Astrocyte (in vitro differentiated cells and primary cell): Measurements from ENCODE around the gene MATCAP1.

Source experiments
- EZH2 ChIP-seq: IDR thresholded peaks from 2 replicates; pipeline ENCODE4 v1.6.1; 2012; ENCODE audit warnings: mild to moderate bottlenecking, low read length, inconsistent platforms; ENCODE audit not compliant: insufficient read depth
- TF ChIP-seq, protein P1 (sequence below): IDR thresholded peaks from 2 replicates; pipeline ENCODE4 v1.5.1; 2011; ENCODE audit warnings: low read depth, mild to moderate bottlenecking, inconsistent platforms, low read length, moderate library complexity; ENCODE audit not compliant: insufficient read depth

DNA sequence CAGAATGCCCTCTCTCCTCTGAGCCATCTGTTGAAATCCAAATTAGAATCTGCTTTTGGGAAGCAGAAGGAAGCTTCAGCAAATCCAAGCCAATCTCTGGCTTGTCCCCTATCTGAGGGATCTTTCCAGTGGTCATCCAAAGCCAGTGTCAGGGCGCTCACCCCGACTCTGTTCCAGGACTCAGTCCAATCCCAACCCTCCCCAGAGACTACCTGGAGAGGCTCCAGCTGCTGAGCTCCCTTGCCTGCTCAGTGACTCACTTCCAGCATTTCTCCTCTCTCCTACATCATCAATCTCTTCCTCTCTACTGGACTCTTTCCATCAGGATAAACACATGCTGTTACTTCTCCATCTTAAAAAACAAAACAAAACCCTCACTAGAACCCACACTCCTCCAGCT, 2.4 kb downstream of the MATCAP1 start:
- TF ChIP-seq EZH2: no peak
- TF ChIP-seq, protein P1, sequence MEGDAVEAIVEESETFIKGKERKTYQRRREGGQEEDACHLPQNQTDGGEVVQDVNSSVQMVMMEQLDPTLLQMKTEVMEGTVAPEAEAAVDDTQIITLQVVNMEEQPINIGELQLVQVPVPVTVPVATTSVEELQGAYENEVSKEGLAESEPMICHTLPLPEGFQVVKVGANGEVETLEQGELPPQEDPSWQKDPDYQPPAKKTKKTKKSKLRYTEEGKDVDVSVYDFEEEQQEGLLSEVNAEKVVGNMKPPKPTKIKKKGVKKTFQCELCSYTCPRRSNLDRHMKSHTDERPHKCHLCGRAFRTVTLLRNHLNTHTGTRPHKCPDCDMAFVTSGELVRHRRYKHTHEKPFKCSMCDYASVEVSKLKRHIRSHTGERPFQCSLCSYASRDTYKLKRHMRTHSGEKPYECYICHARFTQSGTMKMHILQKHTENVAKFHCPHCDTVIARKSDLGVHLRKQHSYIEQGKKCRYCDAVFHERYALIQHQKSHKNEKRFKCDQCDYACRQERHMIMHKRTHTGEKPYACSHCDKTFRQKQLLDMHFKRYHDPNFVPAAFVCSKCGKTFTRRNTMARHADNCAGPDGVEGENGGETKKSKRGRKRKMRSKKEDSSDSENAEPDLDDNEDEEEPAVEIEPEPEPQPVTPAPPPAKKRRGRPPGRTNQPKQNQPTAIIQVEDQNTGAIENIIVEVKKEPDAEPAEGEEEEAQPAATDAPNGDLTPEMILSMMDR: no peak
